ENCODE data around the gene PAK2.
A peak's percentile ranks its signal among the peaks of the same experiment; 100 is the strongest.

GRCh38 chr3:196740481-196741248, 1.0 kb downstream of the PAK2 start:
- TF ChIP-seq POLR2A (IDR thresholded peaks at IDR 0.05; ENCODE audit: low read depth) (no peak), POLR2AphosphoS5 (IDR thresholded peaks at IDR 0.05) (peak; percentile 4 to 52), EP300 (IDR thresholded peaks at IDR 0.05) (no peak)
- TF ChIP-seq, protein P1, sequence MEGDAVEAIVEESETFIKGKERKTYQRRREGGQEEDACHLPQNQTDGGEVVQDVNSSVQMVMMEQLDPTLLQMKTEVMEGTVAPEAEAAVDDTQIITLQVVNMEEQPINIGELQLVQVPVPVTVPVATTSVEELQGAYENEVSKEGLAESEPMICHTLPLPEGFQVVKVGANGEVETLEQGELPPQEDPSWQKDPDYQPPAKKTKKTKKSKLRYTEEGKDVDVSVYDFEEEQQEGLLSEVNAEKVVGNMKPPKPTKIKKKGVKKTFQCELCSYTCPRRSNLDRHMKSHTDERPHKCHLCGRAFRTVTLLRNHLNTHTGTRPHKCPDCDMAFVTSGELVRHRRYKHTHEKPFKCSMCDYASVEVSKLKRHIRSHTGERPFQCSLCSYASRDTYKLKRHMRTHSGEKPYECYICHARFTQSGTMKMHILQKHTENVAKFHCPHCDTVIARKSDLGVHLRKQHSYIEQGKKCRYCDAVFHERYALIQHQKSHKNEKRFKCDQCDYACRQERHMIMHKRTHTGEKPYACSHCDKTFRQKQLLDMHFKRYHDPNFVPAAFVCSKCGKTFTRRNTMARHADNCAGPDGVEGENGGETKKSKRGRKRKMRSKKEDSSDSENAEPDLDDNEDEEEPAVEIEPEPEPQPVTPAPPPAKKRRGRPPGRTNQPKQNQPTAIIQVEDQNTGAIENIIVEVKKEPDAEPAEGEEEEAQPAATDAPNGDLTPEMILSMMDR (IDR thresholded peaks at IDR 0.05): no peak
